Smooth muscle cell (in vitro differentiated cells): ENCODE results near the gene NUP160. TPM values are rescaled to one million over a fixed set of nuclear protein-coding genes. Genes with fewer than 3 reads are reported as not detected.
"Not testable (repeated sequence)": the region's sequence is repeated elsewhere in the genome, so short reads cannot be mapped to it uniquely, and the experiment has no call there.

Experiments used
- DNase-seq: peaks from one replicate; lab custom pipeline; 2025; ENCODE audit not compliant: unreplicated experiment; lab: John Stamatoyannopoulos, UW
- H2AFZ ChIP-seq: fragments of 200-600 bp; sonication (generic); 2 replicates; pipeline ENCODE4 v1.6.0; 2016; ENCODE audit warnings: antibody characterized with exemption, low read depth, mild to moderate bottlenecking
- H3F3A ChIP-seq: fragments of 200-600 bp; sonication (generic); 2 replicates; pipeline ENCODE4 v1.6.0; 2017; ENCODE audit warnings: antibody characterized with exemption, low read depth
- H3K27ac ChIP-seq: fragments of 200-600 bp; sonication (generic); 2 replicates; pipeline ENCODE4 v1.5.1; 2016; ENCODE audit warnings: low read depth, mild to moderate bottlenecking
- H3K27me3 ChIP-seq: fragments of 200-600 bp; sonication (generic); 2 replicates; pipeline ENCODE4 v1.6.1; 2016; ENCODE audit warnings: low read depth, mild to moderate bottlenecking
- H3K36me3 ChIP-seq: fragments of 200-600 bp; sonication (generic); 2 replicates; pipeline ENCODE4 v1.5.1; 2016; ENCODE audit warnings: low read depth
- H3K4me1 ChIP-seq: fragments of 200-600 bp; sonication (generic); 2 replicates; pipeline ENCODE4 v1.5.1; 2016; ENCODE audit warnings: low read depth
- H3K4me2 ChIP-seq: fragments of 200-600 bp; sonication (generic); 2 replicates; pipeline ENCODE4 v1.6.0; 2016; ENCODE audit warnings: mild to moderate bottlenecking
- H3K4me3 ChIP-seq: fragments of 200-600 bp; sonication (generic); 2 replicates; pipeline ENCODE4 v1.5.1; 2016; ENCODE audit warnings: mild to moderate bottlenecking
- H3K79me2 ChIP-seq: fragments of 200-600 bp; sonication (generic); 2 replicates; pipeline ENCODE4 v1.6.0; 2016; ENCODE audit warnings: low read depth, mild to moderate bottlenecking
- H3K9ac ChIP-seq: fragments of 200-600 bp; sonication (generic); 2 replicates; pipeline ENCODE4 v1.6.0; 2016; ENCODE audit warnings: low read depth
- H3K9me3 ChIP-seq: fragments of 200-600 bp; sonication (generic); replicated peaks from 2 replicates; pipeline ENCODE4 v1.5.1; 2016; ENCODE audit warnings: low read depth
- H4K20me1 ChIP-seq: fragments of 200-600 bp; sonication (generic); 2 replicates; pipeline ENCODE4 v1.6.0; 2016; ENCODE audit warnings: low read depth
- WGBS: methylation state at CpG from one replicate; pipeline ENCODE4 v1.1.7; 2016; ENCODE audit warnings: low lambda C conversion rate; 5-methylcytosine and 5-hydroxymethylcytosine counted together
- polyA plus RNA-seq: library from polyadenylated mRNA; unstranded; fragments of >200 nt; fragmentation: Nextera tagmentation; extraction: Ambion mirVana; gene quantifications from 2 replicates; pipeline ENCODE4 v1.2.1, GENCODE V29; 2016
- total RNA-seq: library from RNA; depleted of rRNA; stranded (reverse); fragments of >200 nt; gene quantifications from 2 replicates; pipeline ENCODE4 v1.2.3, GENCODE V29; 2014
- TF ChIP-seq, protein P1 (sequence below): fragments of 200-600 bp; sonication (generic); IDR thresholded peaks from 2 replicates; pipeline ENCODE4 v1.5.1; 2017; ENCODE audit warnings: borderline replicate concordance, mild to moderate bottlenecking, antibody characterized with exemption; ENCODE audit not compliant: insufficient read depth, poor library complexity, severe bottlenecking

NUP160 gene
- total and polyA plus RNA-seq, 2 experiments from 2014 or later, result 13.9 to 26.3 TPM

DNA sequence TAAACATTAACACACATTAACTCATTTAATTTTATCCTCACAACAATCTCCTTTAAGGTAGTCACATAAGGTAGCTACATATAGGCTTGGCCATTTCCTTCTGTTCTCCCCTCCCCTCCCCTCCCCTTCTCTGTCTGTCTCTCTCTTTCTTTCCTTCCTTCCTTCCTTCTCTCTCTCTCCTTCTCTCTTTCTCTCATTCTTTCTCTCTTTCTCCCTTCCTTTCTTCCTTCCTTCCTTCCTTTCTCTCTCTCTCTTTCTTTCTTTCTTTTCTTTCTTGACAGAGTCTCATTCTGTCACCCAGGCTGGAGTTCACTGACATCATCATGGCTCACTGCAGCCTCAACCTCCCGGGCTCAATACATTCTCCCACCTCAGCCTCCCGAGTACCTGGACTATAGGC, 22.3 kb upstream of the NUP160 start:
- no peaks in the 10 kb centered on the region for H3K79me2 ChIP-seq
- H3K27me3 ChIP-seq, result no peaks in the 10 kb centered on the region
- no peaks in the 10 kb centered on the region for H3K4me1 ChIP-seq
- H3K9me3 ChIP-seq, result no peaks in the 10 kb centered on the region
- TF ChIP-seq, protein P1, sequence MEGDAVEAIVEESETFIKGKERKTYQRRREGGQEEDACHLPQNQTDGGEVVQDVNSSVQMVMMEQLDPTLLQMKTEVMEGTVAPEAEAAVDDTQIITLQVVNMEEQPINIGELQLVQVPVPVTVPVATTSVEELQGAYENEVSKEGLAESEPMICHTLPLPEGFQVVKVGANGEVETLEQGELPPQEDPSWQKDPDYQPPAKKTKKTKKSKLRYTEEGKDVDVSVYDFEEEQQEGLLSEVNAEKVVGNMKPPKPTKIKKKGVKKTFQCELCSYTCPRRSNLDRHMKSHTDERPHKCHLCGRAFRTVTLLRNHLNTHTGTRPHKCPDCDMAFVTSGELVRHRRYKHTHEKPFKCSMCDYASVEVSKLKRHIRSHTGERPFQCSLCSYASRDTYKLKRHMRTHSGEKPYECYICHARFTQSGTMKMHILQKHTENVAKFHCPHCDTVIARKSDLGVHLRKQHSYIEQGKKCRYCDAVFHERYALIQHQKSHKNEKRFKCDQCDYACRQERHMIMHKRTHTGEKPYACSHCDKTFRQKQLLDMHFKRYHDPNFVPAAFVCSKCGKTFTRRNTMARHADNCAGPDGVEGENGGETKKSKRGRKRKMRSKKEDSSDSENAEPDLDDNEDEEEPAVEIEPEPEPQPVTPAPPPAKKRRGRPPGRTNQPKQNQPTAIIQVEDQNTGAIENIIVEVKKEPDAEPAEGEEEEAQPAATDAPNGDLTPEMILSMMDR, result no peak
- no peak overlapping the region for H3K9ac ChIP-seq
- no peak overlapping the region for H3K4me2 ChIP-seq
- 96% methylated on average over 2 of the region's 2 CpGs for WGBS
- H3K4me3 ChIP-seq, result no peak overlapping the region
- no peak overlapping the region for H2AFZ ChIP-seq
- no peak for DNase-seq
- H3K27ac ChIP-seq, result no peak overlapping the region
- H3F3A ChIP-seq, result no peaks in the 10 kb centered on the region
- H3K36me3 ChIP-seq, result no peaks in the 10 kb centered on the region
- H4K20me1 ChIP-seq, result no peaks in the 10 kb centered on the region

DNA sequence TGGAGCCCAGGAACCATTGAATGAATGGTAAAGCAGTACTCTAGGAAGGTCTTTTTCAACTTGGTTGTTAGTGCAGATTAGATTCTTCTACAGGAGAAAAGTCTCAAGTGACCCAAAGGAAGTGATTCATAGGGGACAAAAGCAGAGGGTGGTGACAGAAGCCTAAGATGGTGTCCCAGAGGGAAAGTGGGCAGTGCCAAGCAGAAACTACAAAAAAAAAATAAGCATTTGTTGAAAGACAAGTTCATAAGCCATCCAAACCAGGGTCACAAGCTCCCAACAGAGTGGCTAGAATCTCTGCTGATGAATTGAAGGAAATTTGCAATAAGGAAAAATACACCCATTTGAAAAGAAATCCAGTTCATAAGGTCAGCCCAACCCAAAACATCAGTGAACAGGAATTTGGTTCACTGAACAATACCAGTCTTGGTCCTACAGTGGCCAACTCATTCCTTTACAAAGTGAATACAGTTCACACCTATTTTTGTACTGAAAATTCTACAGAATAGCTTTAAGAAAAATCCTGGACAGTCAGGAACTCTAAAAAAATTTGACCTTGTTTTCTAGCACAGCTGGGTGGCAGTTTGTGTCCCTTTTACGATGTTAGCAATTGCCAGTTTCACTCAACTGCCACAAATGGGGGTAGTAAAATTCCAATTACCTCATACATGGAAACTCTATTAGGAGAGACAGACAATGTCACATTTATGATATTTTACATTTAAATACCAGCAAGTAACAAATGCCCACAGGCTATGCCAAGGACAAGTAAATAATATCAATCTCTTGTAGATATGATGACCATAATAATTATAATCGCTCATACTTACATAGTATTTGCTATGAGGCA, 21.6 kb upstream of the NUP160 start:
- no peak overlapping the region for H2AFZ ChIP-seq
- no peaks in the 10 kb centered on the region for H3K27me3 ChIP-seq
- no peaks in the 10 kb centered on the region for H3K9me3 ChIP-seq
- no peaks in the 10 kb centered on the region for H3K79me2 ChIP-seq
- DNase-seq, result no peak
- TF ChIP-seq, protein P1, result no peak
- peaks cover under 1% of the 10 kb centered on the region for H3K4me1 ChIP-seq
- no peak overlapping the region for H3K4me3 ChIP-seq
- H3F3A ChIP-seq, result peaks cover under 1% of the 10 kb centered on the region
- H3K9ac ChIP-seq, result no peak overlapping the region
- WGBS, result 79% methylated on average over 2 of the region's 2 CpGs
- H3K36me3 ChIP-seq, result no peaks in the 10 kb centered on the region
- H3K27ac ChIP-seq, result no peak overlapping the region
- no peak overlapping the region for H3K4me2 ChIP-seq
- H4K20me1 ChIP-seq, result no peaks in the 10 kb centered on the region

DNA sequence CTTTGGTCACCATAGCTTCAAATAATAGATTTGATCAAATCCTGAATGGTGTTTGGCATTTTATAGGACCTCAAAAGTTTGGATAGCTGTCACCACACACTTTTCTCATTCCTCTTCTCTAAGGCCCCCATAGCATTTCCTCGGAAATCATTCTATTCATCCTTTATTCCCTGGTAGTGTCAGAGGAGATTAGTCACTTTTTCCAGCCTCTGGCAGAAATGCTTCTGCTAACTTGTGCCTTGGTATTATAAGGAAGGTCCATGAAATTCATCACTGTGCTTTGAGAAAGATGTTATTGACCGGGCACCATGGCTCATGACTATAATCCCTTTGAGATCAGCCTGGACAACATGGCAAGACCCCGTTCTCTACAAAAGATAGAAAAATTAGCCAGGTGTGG, 19.7 kb upstream of the NUP160 start:
- Histone ChIP-seq H3K79me2 (no peaks in the 10 kb centered on the region), H2AFZ (no peak overlapping the region), H3K27ac (no peak overlapping the region), H3F3A (peaks cover 9% of the 10 kb centered on the region), H3K27me3 (no peaks in the 10 kb centered on the region), H3K36me3 (no peaks in the 10 kb centered on the region), H3K4me1 (peaks cover 8% of the 10 kb centered on the region), H3K9ac (no peak overlapping the region), H3K9me3 (no peaks in the 10 kb centered on the region), H4K20me1 (no peaks in the 10 kb centered on the region), H3K4me2 (no peak overlapping the region), H3K4me3 (no peak overlapping the region)
- WGBS, result 58% methylated on average over 3 of the region's 3 CpGs
- TF ChIP-seq, protein P1, result no peak
- no peak for DNase-seq

- H3K36me3 ChIP-seq, H3K9me3 ChIP-seq, H3K27ac ChIP-seq, H3K79me2 ChIP-seq, H3K4me3 ChIP-seq, H3K4me2 ChIP-seq, H3K27me3 ChIP-seq, H2AFZ ChIP-seq, DNase-seq, H4K20me1 ChIP-seq, H3K9ac ChIP-seq, H3K4me1 ChIP-seq: not testable (repeated sequence)
- 94% methylated on average over 6 of the region's 6 CpGs for WGBS
- peaks cover 16% of the 10 kb centered on the region for H3F3A ChIP-seq
Measured at GRCh38 chr11:47866892-47867291, 18.7 kb upstream of the NUP160 start.
